ENCODE data around the gene EMID1. TPM values are rescaled to one million over a fixed set of nuclear protein-coding genes. Genes with fewer than 3 reads are reported as not detected.

The EMID1 gene
- total RNA-seq, 1 experiment from 2014 or later = 5.4 TPM

DNA sequence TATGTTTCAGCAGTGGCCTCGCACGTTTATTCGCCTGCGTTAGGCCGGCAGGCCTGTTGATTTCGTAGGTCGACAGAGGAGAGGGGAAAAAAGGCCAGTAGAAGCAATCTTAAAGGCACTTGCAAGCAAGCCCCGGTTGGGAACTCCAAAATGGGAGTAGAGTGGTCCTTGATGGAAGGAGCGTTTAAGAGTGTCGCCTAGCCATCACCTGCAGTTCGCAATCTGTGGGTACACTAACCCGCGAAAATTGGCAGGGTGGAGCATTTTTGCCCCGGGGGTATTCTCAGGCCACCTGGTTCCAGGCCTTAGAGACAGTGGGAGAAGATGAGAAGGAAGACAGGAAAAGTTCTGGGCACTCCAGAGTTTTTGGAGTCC lies 63.5 kb downstream of the EMID1 start:
- Histone ChIP-seq H3K4ac (ENCODE audit: low read depth, low read length) (no peak overlapping the region), H3K27ac (ENCODE audit: insufficient read length, low read depth, low read length) (no peak overlapping the region), H3K79me1 (ENCODE audit: insufficient read depth, low read depth, low read length, poor library complexity, severe bottlenecking) (no peaks in the 10 kb centered on the region), H2BK12ac (ENCODE audit: insufficient read length, low read depth, low read length) (peak overlapping the region; percentile 31), H4K8ac (replicated peaks; ENCODE audit: insufficient read length, low read depth, low read length) (no peak overlapping the region), H3K14ac (ENCODE audit: insufficient read depth, low read length) (peak overlapping the region; percentile 98), H3K79me2 (ENCODE audit: insufficient read depth, low read length) (peaks cover 53% of the 10 kb centered on the region), H4K20me1 (ENCODE audit: control insufficient read depth, insufficient read depth, insufficient read length) (no peaks in the 10 kb centered on the region), H4K5ac (ENCODE audit: insufficient read length, low read depth, low read length) (no peak overlapping the region), H4K91ac (ENCODE audit: insufficient read length, low read depth, low read length) (peak overlapping the region; percentile 11), H2BK120ac (ENCODE audit: low read depth, low read length, poor library complexity, severe bottlenecking) (no peak overlapping the region), H3K56ac (ENCODE audit: insufficient read length, low read depth, low read length) (no peak overlapping the region), H3K9ac (ENCODE audit: extremely low read depth, insufficient read length, low read length) (peak overlapping the region; percentile 99), H3K4me1 (ENCODE audit: insufficient read depth, low read length) (peaks cover 8% of the 10 kb centered on the region), H2AK5ac (ENCODE audit: insufficient read length, low read length) (no peak overlapping the region), H2BK5ac (ENCODE audit: insufficient read length, low read length) (no peak overlapping the region), H3K23me2 (ENCODE audit: insufficient read length, low read depth, low read length, poor library complexity, severe bottlenecking) (peaks cover 23% of the 10 kb centered on the region), H3K4me2 (ENCODE audit: insufficient read depth, insufficient read length, low read length) (peak overlapping the region; percentile 92), H3T11ph (ENCODE audit: low read length) (no peak overlapping the region), H2AFZ (ENCODE audit: low read length) (no peak overlapping the region), H3K23ac (ENCODE audit: insufficient read length, low read depth, low read length) (no peak overlapping the region), H2BK15ac (ENCODE audit: low read depth, low read length) (peak overlapping the region; percentile 9; the same call in 1 of the 2 replicates), H3K27me3 (ENCODE audit: insufficient read depth, low read length) (no peaks in the 10 kb centered on the region), H2BK20ac (ENCODE audit: low read depth, low read length, poor library complexity, severe bottlenecking) (no peak overlapping the region), H3K9me3 (ENCODE audit: control insufficient read depth, low read depth, low read length) (no peaks in the 10 kb centered on the region), H3K18ac (ENCODE audit: insufficient read length, low read depth, low read length) (peak overlapping the region; percentile 39)
- H3K4me3 Mint-ChIP-seq = peak overlapping the region; percentile 92 to 93
- TF ChIP-seq CTCF (conservative IDR thresholded peaks at IDR 0.05) = no peak
- peaks cover 55 to 80% (median 72%) of the 10 kb centered on the region in 3 experiments; a peak in 6 of 7 replicates for H3K36me3 Mint-ChIP-seq (ENCODE audit: insufficient read depth in 1 of 3, low read depth in 3 of 3)
- H3K27ac Mint-ChIP-seq = peak overlapping the region; percentile 96 to 99 (median 96)
- H3K9me3 Mint-ChIP-seq = peaks cover 0 to 4% of the 10 kb centered on the region in 2 experiments; a peak in 2 of 5 replicates
- WGBS (ENCODE audit: extremely low coverage, insufficient read length, low lambda C conversion rate) = no CpG with 5 or more reads among the region's 14 CpGs
- H3K27me3 Mint-ChIP-seq (ENCODE audit: low read depth) = no peaks in the 10 kb centered on the region
- peaks cover 44 to 51% of the 10 kb centered on the region in 2 experiments for H3K4me1 Mint-ChIP-seq
- DNase-seq = no peak

All from H9 (cell line).